Neural cell (in vitro differentiated cells): ENCODE measurements around the gene CD40. TPM values are rescaled to one million over a fixed set of nuclear protein-coding genes. Genes with fewer than 3 reads are reported as not detected.

Experiments
- H2AFZ ChIP-seq: fragments of 200-600, 300-800 bp; sonication (generic), shearing (Covaris generic); 2 replicates; pipeline ENCODE4 v1.6.0; 2014; ENCODE audit warnings: low read depth, mild to moderate bottlenecking, antibody characterized with exemption, low read length, moderate library complexity
- H3F3A ChIP-seq: fragments of 200-600 bp; shearing (Covaris generic); 2 replicates; pipeline ENCODE4 v1.6.1; 2016; ENCODE audit warnings: mild to moderate bottlenecking, moderate library complexity, mixed read lengths, antibody characterized with exemption, low read length; ENCODE audit not compliant: insufficient read depth, poor library complexity, severe bottlenecking
- H3K27ac ChIP-seq: fragments of 200-600, 300-800 bp; sonication (generic), shearing (Covaris generic); 2 replicates; pipeline ENCODE4 v1.5.1; 2014; ENCODE audit warnings: mild to moderate bottlenecking, low read length, moderate library complexity
- H3K27me3 ChIP-seq: fragments of 300-800, 200-600 bp; sonication (generic), shearing (Covaris generic); 2 replicates; pipeline ENCODE4 v1.6.0; 2014; ENCODE audit warnings: mild to moderate bottlenecking, low read depth, low read length, moderate library complexity; ENCODE audit not compliant: insufficient read depth
- H3K36me3 ChIP-seq: fragments of 300-800, 200-600 bp; sonication (generic), shearing (Covaris generic); 2 replicates; pipeline ENCODE4 v1.5.1; 2014; ENCODE audit warnings: mild to moderate bottlenecking, antibody characterized with exemption, low read length, moderate library complexity; ENCODE audit not compliant: insufficient read depth
- H3K4me2 ChIP-seq: fragments of 300-800, 200-600 bp; sonication (generic), shearing (Covaris generic); 2 replicates; pipeline ENCODE4 v1.6.0; 2014; ENCODE audit warnings: mild to moderate bottlenecking, low read length
- H3K4me3 ChIP-seq: fragments of 300-800, 200-600 bp; sonication (generic), shearing (Covaris generic); 2 replicates; pipeline ENCODE4 v1.5.1; 2014; ENCODE audit warnings: mild to moderate bottlenecking, low read length, moderate library complexity
- H3K79me2 ChIP-seq: fragments of 200-600 bp; shearing (Covaris generic); replicated peaks from 2 replicates; pipeline ENCODE4 v1.6.0; 2014; ENCODE audit warnings: mild to moderate bottlenecking, low read length, moderate library complexity; ENCODE audit not compliant: insufficient read depth
- H3K9ac ChIP-seq: fragments of 300-800, 200-600 bp; sonication (generic), shearing (Covaris generic); 2 replicates; pipeline ENCODE4 v1.6.1; 2016; ENCODE audit warnings: mild to moderate bottlenecking, low read length, mixed read lengths
- H3K9me2 ChIP-seq: fragments of 200-600 bp; shearing (Covaris generic); 2 replicates; pipeline ENCODE4 v1.6.1; 2016; ENCODE audit warnings: mild to moderate bottlenecking, low read length, mixed read lengths; ENCODE audit not compliant: insufficient read depth
- H3K9me3 ChIP-seq: fragments of 200-600, 300-800 bp; sonication (generic), shearing (Covaris generic); 2 replicates; pipeline ENCODE4 v1.6.1; 2016; ENCODE audit warnings: mild to moderate bottlenecking, mixed run types, low read length, moderate library complexity, mixed read lengths
- H4K20me1 ChIP-seq: fragments of 200-600 bp; shearing (Covaris generic); 2 replicates; pipeline ENCODE4 v1.6.1; 2016; ENCODE audit warnings: mild to moderate bottlenecking, mixed run types; ENCODE audit not compliant: insufficient read depth
- EP300 ChIP-seq: fragments of 450-650 bp; conservative IDR thresholded peaks from 2 replicates; pipeline ENCODE4 v1.6.1; 2014; ENCODE audit warnings: antibody characterized with exemption, mild to moderate bottlenecking, moderate library complexity; ENCODE audit not compliant: poor library complexity, severe bottlenecking
- POLR2AphosphoS5 ChIP-seq: IDR thresholded peaks from 2 replicates; pipeline ENCODE4 v1.6.1; 2012
- RAD21 ChIP-seq: fragments of 450-650 bp; conservative IDR thresholded peaks from 2 replicates; pipeline ENCODE4 v1.6.1; 2014; ENCODE audit warnings: antibody characterized with exemption, mild to moderate bottlenecking, moderate library complexity
- SMC3 ChIP-seq: fragments of 450-650 bp; conservative IDR thresholded peaks from 2 replicates; pipeline ENCODE4 v1.6.1; 2014; ENCODE audit warnings: antibody characterized with exemption, mild to moderate bottlenecking, moderate library complexity; ENCODE audit not compliant: poor library complexity
- TAF1 ChIP-seq: IDR thresholded peaks from 2 replicates; pipeline ENCODE4 v1.6.1; 2012; ENCODE audit warnings: low read depth
- polyA plus RNA-seq: library from polyadenylated mRNA; depleted of rRNA; stranded (reverse); fragments of >200 nt; gene quantifications from 2 replicates; pipeline ENCODE4 v1.2.3, GENCODE V29; 2014
- TF ChIP-seq, protein P1 (sequence below): fragments of 450-650 bp; IDR thresholded peaks from 2 replicates; pipeline ENCODE4 v1.5.1; 2014; ENCODE audit warnings: antibody characterized with exemption, mild to moderate bottlenecking, moderate library complexity; ENCODE audit not compliant: poor library complexity, severe bottlenecking
- TF ChIP-seq, protein P2 (sequence below): IDR thresholded peaks from 2 replicates; pipeline ENCODE4 v1.6.1; 2012; ENCODE audit warnings: borderline replicate concordance

The CD40 gene
- polyA plus RNA-seq, 1 donor from 2014 or later = not detected

DNA sequence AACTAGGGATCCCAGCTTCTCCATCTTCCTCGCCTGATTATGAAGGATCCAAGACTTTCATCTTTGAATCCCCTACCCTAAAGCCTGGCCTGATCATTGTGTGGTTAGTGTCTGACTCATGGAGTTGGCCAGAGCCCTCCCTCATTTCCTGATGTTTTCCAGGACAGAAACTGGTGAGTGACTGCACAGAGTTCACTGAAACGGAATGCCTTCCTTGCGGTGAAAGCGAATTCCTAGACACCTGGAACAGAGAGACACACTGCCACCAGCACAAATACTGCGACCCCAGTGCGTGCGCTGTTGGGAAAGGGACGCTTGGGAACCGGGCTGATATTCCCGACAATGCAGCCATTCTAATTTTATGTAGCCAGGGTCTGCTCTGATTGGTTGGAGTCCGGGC lies 4.0 kb downstream of the CD40 start:
- Histone ChIP-seq H3F3A (no peaks in the 10 kb centered on the region), H3K79me2 (no peaks in the 10 kb centered on the region), H3K4me2 (no peak overlapping the region), H3K36me3 (no peaks in the 10 kb centered on the region), H3K9me3 (no peaks in the 10 kb centered on the region), H3K9ac (no peak overlapping the region), H3K27me3 (no peaks in the 10 kb centered on the region), H2AFZ (no peak overlapping the region), H3K27ac (no peak overlapping the region), H3K9me2 (no peaks in the 10 kb centered on the region), H3K4me3 (no peak overlapping the region), H4K20me1 (no peaks in the 10 kb centered on the region)
- no peak for TF ChIP-seq SMC3
- TF ChIP-seq, protein P1, sequence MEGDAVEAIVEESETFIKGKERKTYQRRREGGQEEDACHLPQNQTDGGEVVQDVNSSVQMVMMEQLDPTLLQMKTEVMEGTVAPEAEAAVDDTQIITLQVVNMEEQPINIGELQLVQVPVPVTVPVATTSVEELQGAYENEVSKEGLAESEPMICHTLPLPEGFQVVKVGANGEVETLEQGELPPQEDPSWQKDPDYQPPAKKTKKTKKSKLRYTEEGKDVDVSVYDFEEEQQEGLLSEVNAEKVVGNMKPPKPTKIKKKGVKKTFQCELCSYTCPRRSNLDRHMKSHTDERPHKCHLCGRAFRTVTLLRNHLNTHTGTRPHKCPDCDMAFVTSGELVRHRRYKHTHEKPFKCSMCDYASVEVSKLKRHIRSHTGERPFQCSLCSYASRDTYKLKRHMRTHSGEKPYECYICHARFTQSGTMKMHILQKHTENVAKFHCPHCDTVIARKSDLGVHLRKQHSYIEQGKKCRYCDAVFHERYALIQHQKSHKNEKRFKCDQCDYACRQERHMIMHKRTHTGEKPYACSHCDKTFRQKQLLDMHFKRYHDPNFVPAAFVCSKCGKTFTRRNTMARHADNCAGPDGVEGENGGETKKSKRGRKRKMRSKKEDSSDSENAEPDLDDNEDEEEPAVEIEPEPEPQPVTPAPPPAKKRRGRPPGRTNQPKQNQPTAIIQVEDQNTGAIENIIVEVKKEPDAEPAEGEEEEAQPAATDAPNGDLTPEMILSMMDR = no peak
- no peak for TF ChIP-seq POLR2AphosphoS5
- no peak for TF ChIP-seq EP300
- no peak for TF ChIP-seq TAF1
- TF ChIP-seq, protein P2, sequence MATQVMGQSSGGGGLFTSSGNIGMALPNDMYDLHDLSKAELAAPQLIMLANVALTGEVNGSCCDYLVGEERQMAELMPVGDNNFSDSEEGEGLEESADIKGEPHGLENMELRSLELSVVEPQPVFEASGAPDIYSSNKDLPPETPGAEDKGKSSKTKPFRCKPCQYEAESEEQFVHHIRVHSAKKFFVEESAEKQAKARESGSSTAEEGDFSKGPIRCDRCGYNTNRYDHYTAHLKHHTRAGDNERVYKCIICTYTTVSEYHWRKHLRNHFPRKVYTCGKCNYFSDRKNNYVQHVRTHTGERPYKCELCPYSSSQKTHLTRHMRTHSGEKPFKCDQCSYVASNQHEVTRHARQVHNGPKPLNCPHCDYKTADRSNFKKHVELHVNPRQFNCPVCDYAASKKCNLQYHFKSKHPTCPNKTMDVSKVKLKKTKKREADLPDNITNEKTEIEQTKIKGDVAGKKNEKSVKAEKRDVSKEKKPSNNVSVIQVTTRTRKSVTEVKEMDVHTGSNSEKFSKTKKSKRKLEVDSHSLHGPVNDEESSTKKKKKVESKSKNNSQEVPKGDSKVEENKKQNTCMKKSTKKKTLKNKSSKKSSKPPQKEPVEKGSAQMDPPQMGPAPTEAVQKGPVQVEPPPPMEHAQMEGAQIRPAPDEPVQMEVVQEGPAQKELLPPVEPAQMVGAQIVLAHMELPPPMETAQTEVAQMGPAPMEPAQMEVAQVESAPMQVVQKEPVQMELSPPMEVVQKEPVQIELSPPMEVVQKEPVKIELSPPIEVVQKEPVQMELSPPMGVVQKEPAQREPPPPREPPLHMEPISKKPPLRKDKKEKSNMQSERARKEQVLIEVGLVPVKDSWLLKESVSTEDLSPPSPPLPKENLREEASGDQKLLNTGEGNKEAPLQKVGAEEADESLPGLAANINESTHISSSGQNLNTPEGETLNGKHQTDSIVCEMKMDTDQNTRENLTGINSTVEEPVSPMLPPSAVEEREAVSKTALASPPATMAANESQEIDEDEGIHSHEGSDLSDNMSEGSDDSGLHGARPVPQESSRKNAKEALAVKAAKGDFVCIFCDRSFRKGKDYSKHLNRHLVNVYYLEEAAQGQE = no peak
- TF ChIP-seq RAD21 = no peak

DNA sequence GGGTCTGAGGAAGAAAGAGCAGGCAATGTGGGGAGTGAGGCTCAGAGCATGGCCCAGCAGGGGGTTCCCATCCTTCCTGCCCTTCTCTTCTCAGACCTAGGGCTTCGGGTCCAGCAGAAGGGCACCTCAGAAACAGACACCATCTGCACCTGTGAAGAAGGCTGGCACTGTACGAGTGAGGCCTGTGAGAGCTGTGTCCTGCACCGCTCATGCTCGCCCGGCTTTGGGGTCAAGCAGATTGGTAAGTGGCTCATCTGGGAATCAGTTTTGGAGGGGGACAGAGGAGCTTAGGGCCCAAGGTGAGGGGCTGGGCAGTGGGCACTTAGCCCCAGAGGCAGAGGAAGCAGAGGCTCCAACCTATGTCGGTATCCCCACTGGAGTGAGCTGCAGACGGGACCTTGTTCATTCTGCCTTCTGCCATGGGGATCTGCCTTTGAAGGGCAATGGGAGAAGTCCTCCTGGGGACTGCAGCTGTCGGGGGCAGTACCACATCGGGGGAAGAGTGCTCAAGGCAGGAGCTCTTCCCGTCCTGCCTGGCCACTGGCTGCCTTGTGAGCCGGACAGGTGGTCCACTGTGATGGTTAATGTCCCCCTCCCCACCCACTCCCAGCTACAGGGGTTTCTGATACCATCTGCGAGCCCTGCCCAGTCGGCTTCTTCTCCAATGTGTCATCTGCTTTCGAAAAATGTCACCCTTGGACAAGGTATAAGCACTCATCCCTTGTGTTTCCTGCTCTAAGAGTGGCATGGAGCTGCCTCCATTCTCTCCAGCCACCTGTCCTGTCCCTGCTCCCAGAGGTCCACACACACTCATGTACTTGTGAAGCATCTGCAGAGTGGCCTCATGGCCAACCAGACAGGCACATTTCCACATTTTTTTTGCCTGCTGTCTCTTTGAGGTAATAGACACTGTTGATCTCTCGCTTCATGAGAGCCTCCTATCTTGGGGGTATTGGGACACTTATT lies 4.7 kb downstream of the CD40 start:
- H3K4me3 ChIP-seq = no peak overlapping the region
- H3K4me2 ChIP-seq = no peak overlapping the region
- H3K27ac ChIP-seq = no peak overlapping the region
- no peaks in the 10 kb centered on the region for H3K9me3 ChIP-seq
- no peak overlapping the region for H2AFZ ChIP-seq
- H3K27me3 ChIP-seq = no peaks in the 10 kb centered on the region
- no peaks in the 10 kb centered on the region for H3K36me3 ChIP-seq
- H3K9ac ChIP-seq = no peak overlapping the region
- no peaks in the 10 kb centered on the region for H3K79me2 ChIP-seq
- H3F3A ChIP-seq = no peaks in the 10 kb centered on the region
- no peaks in the 10 kb centered on the region for H3K9me2 ChIP-seq
- TF ChIP-seq, protein P1 = no peak
- no peak for TF ChIP-seq RAD21
- TF ChIP-seq, protein P2 = no peak
- no peak for TF ChIP-seq TAF1
- H4K20me1 ChIP-seq = no peaks in the 10 kb centered on the region
